OCI-LY1 (cell line): ENCODE data around the gene PPP1R14C.

Source experiments
- H2AFZ ChIP-seq: fragments of 200-600 bp; sonication (generic), shearing (Covaris generic); 2 replicates; pipeline ENCODE4 v1.6.0; 2014; ENCODE audit warnings: antibody characterized with exemption, mild to moderate bottlenecking, low read length
- H3F3A ChIP-seq: fragments of 200-600 bp; sonication (generic), shearing (Covaris generic); 2 replicates; pipeline ENCODE4 v1.6.0; 2014; ENCODE audit warnings: mild to moderate bottlenecking, antibody characterized with exemption, low read length, moderate library complexity; ENCODE audit not compliant: insufficient read depth
- H3K27ac ChIP-seq: fragments of 200-600 bp; sonication (generic); 2 replicates; pipeline ENCODE4 v1.5.1; 2014; ENCODE audit warnings: low read length, mixed run types, mild to moderate bottlenecking, low read depth; ENCODE audit not compliant: poor library complexity, severe bottlenecking
- H3K27me3 ChIP-seq: fragments of 200-600 bp; sonication (generic); 2 replicates; pipeline ENCODE4 v1.6.0; 2014; ENCODE audit warnings: antibody characterized with exemption, mild to moderate bottlenecking, low read length, moderate library complexity; ENCODE audit not compliant: insufficient read depth
- H3K36me3 ChIP-seq: fragments of 200-600 bp; sonication (generic); 2 replicates; pipeline ENCODE4 v1.6.1; 2014; ENCODE audit warnings: mild to moderate bottlenecking, antibody characterized with exemption, low read length, moderate library complexity, mixed read lengths; ENCODE audit not compliant: insufficient read depth
- H3K4me1 ChIP-seq: fragments of 200-600 bp; sonication (generic); 2 replicates; pipeline ENCODE4 v1.5.1; 2014; ENCODE audit warnings: mild to moderate bottlenecking, low read length, moderate library complexity; ENCODE audit not compliant: insufficient read depth, severe bottlenecking
- H3K4me2 ChIP-seq: fragments of 200-600 bp; sonication (generic), shearing (Covaris generic); 2 replicates; pipeline ENCODE4 v1.6.1; 2014; ENCODE audit warnings: low read length
- H3K4me3 ChIP-seq: fragments of 200-600 bp; sonication (generic); 2 replicates; pipeline ENCODE4 v1.5.1; 2014; ENCODE audit warnings: low read length, low read depth, mild to moderate bottlenecking, mixed read lengths; ENCODE audit not compliant: poor library complexity, severe bottlenecking
- H3K79me2 ChIP-seq: fragments of 200-600 bp; shearing (Covaris generic); 2 replicates; pipeline ENCODE4 v1.6.1; 2016; ENCODE audit warnings: mixed run types, low read length, mixed read lengths; ENCODE audit not compliant: insufficient read depth
- H3K9ac ChIP-seq: fragments of 200-600 bp; sonication (generic), shearing (Covaris generic); 2 replicates; pipeline ENCODE4 v1.6.1; 2014; ENCODE audit warnings: mild to moderate bottlenecking, low read length, mixed read lengths
- H3K9me2 ChIP-seq: fragments of 200-600 bp; sonication (generic), shearing (Covaris generic); 2 replicates; pipeline ENCODE4 v1.6.1; 2014; ENCODE audit warnings: low read depth, mild to moderate bottlenecking, low read length, mixed read lengths
- H3K9me3 ChIP-seq: fragments of 200-600 bp; shearing (Covaris generic); 2 replicates; pipeline ENCODE4 v1.6.1; 2014; ENCODE audit warnings: low read length, mixed read lengths
- H4K20me1 ChIP-seq: fragments of 200-600 bp; sonication (generic), shearing (Covaris generic); 2 replicates; pipeline ENCODE4 v1.6.0; 2016; ENCODE audit warnings: mild to moderate bottlenecking, low read length; ENCODE audit not compliant: insufficient read depth
- EZH2 ChIP-seq: fragments of 200-600 bp; sonication (generic), shearing (Covaris generic); IDR thresholded peaks from 2 replicates; pipeline ENCODE4 v1.8.0; 2017; ENCODE audit warnings: borderline replicate concordance, mixed run types, mild to moderate bottlenecking, antibody characterized with exemption, low read length, moderate library complexity, mixed read lengths
- TF ChIP-seq, protein P1 (sequence below): fragments of 200-600 bp; sonication (generic), shearing (Covaris generic); IDR thresholded peaks from 2 replicates; pipeline ENCODE4 v1.5.1; 2017; ENCODE audit warnings: mild to moderate bottlenecking, antibody characterized with exemption, low read length, moderate library complexity, mixed read lengths

Gene PPP1R14C

DNA sequence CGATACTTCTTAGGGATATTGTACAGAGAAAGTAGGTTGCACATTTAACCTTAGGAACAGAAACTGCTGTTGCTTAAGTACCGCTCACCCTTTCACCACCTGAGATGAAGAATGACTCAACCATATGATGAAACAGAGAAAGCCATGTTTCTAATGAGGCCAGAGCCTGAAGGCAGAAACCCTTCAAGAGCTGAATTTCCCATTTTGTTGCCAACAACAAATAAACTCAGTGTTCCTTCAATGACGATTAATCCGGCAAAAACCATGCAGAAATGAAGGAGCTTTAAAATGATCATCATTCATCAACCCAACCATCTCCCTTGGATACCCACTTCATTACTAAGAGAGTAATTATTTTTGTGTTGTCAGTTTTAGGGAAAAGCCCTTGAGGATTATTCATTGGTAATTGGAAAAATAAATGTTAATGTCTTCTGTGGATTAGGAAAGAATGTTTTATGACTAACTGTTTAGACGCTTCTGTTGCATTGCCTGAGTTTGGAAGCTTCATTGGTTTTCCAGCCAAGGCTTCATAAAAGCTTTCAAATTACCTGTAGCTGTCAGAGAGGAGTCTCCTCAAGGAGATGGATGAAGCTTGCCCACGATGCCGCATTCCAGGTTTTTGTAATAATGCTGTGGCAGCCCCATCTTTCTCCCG lies 113.9 kb downstream of the PPP1R14C start:
- H3K4me1 ChIP-seq: no peaks in the 10 kb centered on the region
- no peaks in the 10 kb centered on the region for H3K79me2 ChIP-seq
- TF ChIP-seq, protein P1, sequence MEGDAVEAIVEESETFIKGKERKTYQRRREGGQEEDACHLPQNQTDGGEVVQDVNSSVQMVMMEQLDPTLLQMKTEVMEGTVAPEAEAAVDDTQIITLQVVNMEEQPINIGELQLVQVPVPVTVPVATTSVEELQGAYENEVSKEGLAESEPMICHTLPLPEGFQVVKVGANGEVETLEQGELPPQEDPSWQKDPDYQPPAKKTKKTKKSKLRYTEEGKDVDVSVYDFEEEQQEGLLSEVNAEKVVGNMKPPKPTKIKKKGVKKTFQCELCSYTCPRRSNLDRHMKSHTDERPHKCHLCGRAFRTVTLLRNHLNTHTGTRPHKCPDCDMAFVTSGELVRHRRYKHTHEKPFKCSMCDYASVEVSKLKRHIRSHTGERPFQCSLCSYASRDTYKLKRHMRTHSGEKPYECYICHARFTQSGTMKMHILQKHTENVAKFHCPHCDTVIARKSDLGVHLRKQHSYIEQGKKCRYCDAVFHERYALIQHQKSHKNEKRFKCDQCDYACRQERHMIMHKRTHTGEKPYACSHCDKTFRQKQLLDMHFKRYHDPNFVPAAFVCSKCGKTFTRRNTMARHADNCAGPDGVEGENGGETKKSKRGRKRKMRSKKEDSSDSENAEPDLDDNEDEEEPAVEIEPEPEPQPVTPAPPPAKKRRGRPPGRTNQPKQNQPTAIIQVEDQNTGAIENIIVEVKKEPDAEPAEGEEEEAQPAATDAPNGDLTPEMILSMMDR: no peak
- TF ChIP-seq EZH2: no peak
- peaks cover 10% of the 10 kb centered on the region for H3K27me3 ChIP-seq
- no peak overlapping the region for H3K4me3 ChIP-seq
- no peaks in the 10 kb centered on the region for H3F3A ChIP-seq
- H3K9ac ChIP-seq: no peak overlapping the region
- H3K27ac ChIP-seq: no peak overlapping the region
- no peaks in the 10 kb centered on the region for H4K20me1 ChIP-seq
- no peaks in the 10 kb centered on the region for H3K9me2 ChIP-seq
- H3K36me3 ChIP-seq: no peaks in the 10 kb centered on the region
- no peak overlapping the region for H3K4me2 ChIP-seq
- no peak overlapping the region for H2AFZ ChIP-seq
- no peaks in the 10 kb centered on the region for H3K9me3 ChIP-seq

DNA sequence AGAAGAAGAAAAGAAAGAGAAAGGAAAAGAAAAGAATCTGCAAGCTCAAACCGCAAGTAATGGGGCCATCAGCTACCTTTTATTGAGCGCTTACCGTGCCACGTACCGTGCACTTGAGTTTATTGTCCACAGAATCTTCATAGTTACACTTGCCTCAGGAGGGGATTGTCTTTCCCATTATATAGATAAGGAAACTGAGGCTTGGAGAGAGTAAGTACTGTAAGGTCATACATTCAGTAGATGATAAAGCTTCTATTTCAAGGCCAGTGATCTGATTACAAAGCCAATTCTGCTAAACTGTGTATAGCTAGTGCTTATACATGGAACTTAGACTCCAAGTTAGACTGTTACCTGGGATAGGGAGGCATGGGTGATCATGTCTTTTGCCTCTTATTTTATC lies 115.5 kb downstream of the PPP1R14C start:
- Histone ChIP-seq H3K9me2 (no peaks in the 10 kb centered on the region), H2AFZ (no peak overlapping the region), H3K36me3 (no peaks in the 10 kb centered on the region), H3K4me2 (no peak overlapping the region), H3K4me1 (no peaks in the 10 kb centered on the region), H3F3A (no peaks in the 10 kb centered on the region), H3K4me3 (no peak overlapping the region), H3K9ac (no peak overlapping the region), H3K27me3 (peaks cover 7% of the 10 kb centered on the region), H3K27ac (no peak overlapping the region), H3K79me2 (no peaks in the 10 kb centered on the region), H3K9me3 (no peaks in the 10 kb centered on the region), H4K20me1 (no peaks in the 10 kb centered on the region)
- no peak for TF ChIP-seq EZH2
- TF ChIP-seq, protein P1: no peak

DNA sequence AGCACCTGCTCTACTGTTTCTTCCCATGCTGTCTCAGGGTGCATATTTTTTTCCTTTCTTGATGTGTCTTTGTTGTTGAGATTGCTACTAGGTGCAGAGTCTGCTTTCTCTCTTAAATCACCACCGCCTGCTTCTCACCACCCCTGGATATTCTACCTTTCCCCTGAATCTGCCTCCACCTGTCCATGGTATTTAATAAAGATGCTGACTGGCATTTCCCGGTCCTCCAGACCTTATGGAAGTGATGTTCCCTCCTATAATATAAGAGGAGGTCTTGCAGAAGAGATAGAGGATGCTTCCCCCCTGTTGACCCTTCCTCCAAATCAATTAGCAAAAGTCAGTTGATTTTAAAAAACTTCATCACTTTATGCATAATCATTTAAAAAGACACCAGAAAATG lies 118.1 kb downstream of the PPP1R14C start:
- H3K36me3 ChIP-seq: no peaks in the 10 kb centered on the region
- no peak overlapping the region for H3K4me2 ChIP-seq
- no peaks in the 10 kb centered on the region for H3K9me3 ChIP-seq
- H3K4me3 ChIP-seq: no peak overlapping the region
- no peaks in the 10 kb centered on the region for H4K20me1 ChIP-seq
- no peaks in the 10 kb centered on the region for H3F3A ChIP-seq
- no peaks in the 10 kb centered on the region for H3K9me2 ChIP-seq
- TF ChIP-seq, protein P1: no peak
- TF ChIP-seq EZH2: no peak
- no peak overlapping the region for H3K9ac ChIP-seq
- no peak overlapping the region for H3K27ac ChIP-seq
- no peaks in the 10 kb centered on the region for H3K79me2 ChIP-seq
- no peaks in the 10 kb centered on the region for H3K4me1 ChIP-seq
- no peaks in the 10 kb centered on the region; the same call in none of the 2 replicates for H3K27me3 ChIP-seq
- H2AFZ ChIP-seq: no peak overlapping the region
